SK-N-SH (cell line): ENCODE measurements around the gene TPO. TPM values are rescaled to one million over a fixed set of nuclear protein-coding genes. Genes with fewer than 3 reads are reported as not detected.

Experiments used
- CTCF ChIA-PET: fragments of 300-600, 350-600 bp; formaldehyde crosslinking; extraction: SDS; loops from one replicate; lab custom pipeline; 2021; lab: Yijun Ruan, JAX
- POLR2A ChIA-PET: fragments of 350-600 bp; sonication (Branson Sonifier 250); formaldehyde crosslinking; extraction: SDS; loops from one replicate; lab custom pipeline; 2020; ENCODE audit warnings: antibody characterized with exemption, inconsistent platforms; lab: Yijun Ruan, JAX
- DNase-seq: peaks from one replicate; pipeline ENCODE4 v3.0.0; 2012
- H2AFZ ChIP-seq: fragments of 200-600 bp; sonication (generic); 2 replicates; pipeline ENCODE4 v1.8.1; 2016; ENCODE audit warnings: antibody characterized with exemption, mild to moderate bottlenecking, low read depth
- H3F3A ChIP-seq: fragments of 200-600 bp; sonication (generic); replicated peaks from 2 replicates; pipeline ENCODE3; 2016; ENCODE audit warnings: antibody characterized with exemption, mild to moderate bottlenecking; ENCODE audit not compliant: insufficient read depth
- H3K27ac ChIP-seq, 2 experiments: fragments of 200-500 bp in 1 of 2; fragments of 200-600 bp in 1 of 2; sonication (Bioruptor generic) in 1 of 2; sonication (generic), shearing (Covaris generic) in 1 of 2; 2 replicates each; pipeline versions ENCODE4 v1.5.1 to v1.6.1; 2014 to 2016; ENCODE audit warnings: low read depth in 2 of 2, inconsistent platforms in 1 of 2, low read length in 1 of 2, mild to moderate bottlenecking in 1 of 2, mixed read lengths in 1 of 2
- H3K27me3 ChIP-seq: fragments of 200-600 bp; sonication (generic), shearing (Covaris generic); 2 replicates; pipeline ENCODE4 v1.6.1; 2016; ENCODE audit warnings: mixed run types; ENCODE audit not compliant: insufficient read depth
- H3K36me3 ChIP-seq, 2 experiments: fragments of 200-500 bp in 1 of 2; fragments of 200-600 bp in 1 of 2; sonication (Bioruptor generic) in 1 of 2; sonication (generic) in 1 of 2; replicated peaks in 1 of 2; 2 replicates each; pipeline versions ENCODE3 to v1.5.1; 2014 to 2016; ENCODE audit warnings: low read length in 1 of 2, mild to moderate bottlenecking in 1 of 2; ENCODE audit not compliant: insufficient read depth in 2 of 2, control insufficient read depth in 1 of 2
- H3K4me1 ChIP-seq, 2 experiments: fragments of 200-500 bp in 1 of 2; fragments of 200-600 bp in 1 of 2; sonication (Bioruptor generic) in 1 of 2; sonication (generic), shearing (Covaris generic) in 1 of 2; 2 replicates each; pipeline versions ENCODE4 v1.5.1 to v1.6.1; 2014 to 2016; ENCODE audit warnings: low read depth in 1 of 2, low read length in 1 of 2, mixed run types in 1 of 2; ENCODE audit not compliant: insufficient read depth in 2 of 2, control insufficient read depth in 1 of 2
- H3K4me2 ChIP-seq: fragments of 200-600 bp; sonication (generic), shearing (Covaris generic); 2 replicates; pipeline ENCODE4 v1.6.1; 2017; ENCODE audit warnings: mixed run types
- H3K4me3 ChIP-seq, 2 experiments: fragments of 200-500 bp in 1 of 2; fragments of 200-600 bp in 1 of 2; sonication (Bioruptor generic) in 1 of 2; sonication (generic), shearing (Covaris generic) in 1 of 2; 2 replicates each; pipeline versions ENCODE4 v1.5.1 to v1.8.1; 2014 to 2016; ENCODE audit warnings: low read depth in 2 of 2, inconsistent platforms in 1 of 2, low read length in 1 of 2, mild to moderate bottlenecking in 1 of 2, mixed read lengths in 1 of 2, moderate library complexity in 1 of 2
- H3K79me2 ChIP-seq: fragments of 200-600 bp; sonication (generic); 2 replicates; pipeline ENCODE4 v1.8.1; 2017; ENCODE audit warnings: mild to moderate bottlenecking; ENCODE audit not compliant: insufficient read depth
- H3K9ac ChIP-seq: fragments of 200-600 bp; sonication (generic); 2 replicates; pipeline ENCODE4 v1.6.1; 2017; ENCODE audit warnings: mixed run types
- H3K9me2 ChIP-seq: fragments of 200-600 bp; sonication (generic); 2 replicates; pipeline ENCODE4 v1.6.1; 2017; ENCODE audit warnings: mixed run types
- H3K9me3 ChIP-seq: fragments of 200-600 bp; sonication (generic); 2 replicates; pipeline ENCODE4 v1.6.1; 2017; ENCODE audit warnings: mixed run types, mild to moderate bottlenecking, moderate library complexity
- H4K20me1 ChIP-seq: fragments of 200-600 bp; sonication (generic); 2 replicates; pipeline ENCODE4 v1.6.1; 2017; ENCODE audit warnings: mild to moderate bottlenecking, mixed run types; ENCODE audit not compliant: insufficient read depth
- CHD2 ChIP-seq: fragments of 150-350 bp; IDR thresholded peaks from 2 replicates; pipeline ENCODE4 v1.6.1; 2018; ENCODE audit warnings: low read length; ENCODE audit not compliant: partially characterized antibody
- ELF1 ChIP-seq: IDR thresholded peaks from 2 replicates; pipeline ENCODE4 v1.4.0; 2012
- EP300 ChIP-seq, 2 experiments: IDR thresholded peaks; 2 replicates each; pipeline versions ENCODE4 v1.4.0 to v1.6.1; 2012; ENCODE audit warnings: borderline replicate concordance in 1 of 2, low read depth in 1 of 2, low read length in 1 of 2
- FOSL2 ChIP-seq: IDR thresholded peaks from 2 replicates; pipeline ENCODE4 v1.4.0; 2012; ENCODE audit warnings: low read depth, mild to moderate bottlenecking, moderate library complexity, borderline replicate concordance
- FOXJ3 ChIP-seq: sonication (generic); formaldehyde crosslinking; IDR thresholded peaks from 2 replicates; pipeline ENCODE4 v1.5.1; 2020; ENCODE audit warnings: mild to moderate bottlenecking, missing genetic modification reagents
- FOXM1 ChIP-seq: IDR thresholded peaks from 2 replicates; pipeline ENCODE4 v1.4.0; 2012; ENCODE audit warnings: low read depth, mild to moderate bottlenecking
- IRF3 ChIP-seq: fragments of 150-350 bp; IDR thresholded peaks from 2 replicates; pipeline ENCODE4 v1.6.1; 2016; ENCODE audit warnings: mild to moderate bottlenecking, low read depth, low read length
- MXI1 ChIP-seq: IDR thresholded peaks from 2 replicates; pipeline ENCODE4 v1.6.1; 2012; ENCODE audit warnings: mild to moderate bottlenecking, low read depth, low read length, improper control_type of control experiment
- NFIC ChIP-seq: IDR thresholded peaks from 2 replicates; pipeline ENCODE4 v1.4.0; 2012; ENCODE audit warnings: borderline replicate concordance
- PBX3 ChIP-seq: IDR thresholded peaks from 2 replicates; pipeline ENCODE4; 2012
- POLR2AphosphoS5 ChIP-seq: IDR thresholded peaks from 2 replicates; pipeline ENCODE4 v1.6.1; 2012; ENCODE audit warnings: low read depth, low read length
- RAD21 ChIP-seq: IDR thresholded peaks from 2 replicates; pipeline ENCODE4 v1.6.1; 2012; ENCODE audit warnings: mild to moderate bottlenecking, low read length
- TAF1 ChIP-seq: IDR thresholded peaks from 2 replicates; pipeline ENCODE4 v1.6.1; 2012; ENCODE audit warnings: low read depth, mild to moderate bottlenecking, low read length, moderate library complexity, borderline replicate concordance
- USF1 ChIP-seq: IDR thresholded peaks from 2 replicates; pipeline ENCODE4 v1.4.0; 2012; ENCODE audit warnings: low read depth, borderline replicate concordance
- YY1 ChIP-seq: IDR thresholded peaks from 2 replicates; pipeline ENCODE4 v1.4.0; 2012; ENCODE audit warnings: low read depth, mild to moderate bottlenecking
- WGBS: methylation state at CpG from one replicate; pipeline ENCODE4 v1.1.6; 2017; ENCODE audit warnings: low lambda C conversion rate; 5-methylcytosine and 5-hydroxymethylcytosine counted together
- polyA plus RNA-seq, 3 experiments: library from polyadenylated mRNA; depleted of rRNA; stranded (reverse); fragments of >200 nt; gene quantifications; 2 replicates each; pipeline ENCODE4 v1.2.3, GENCODE V29; 2012
- TF ChIP-seq, protein P1 (sequence below): IDR thresholded peaks from 2 replicates; pipeline ENCODE4 v1.4.0; 2012; ENCODE audit warnings: low read depth, borderline replicate concordance

The TPO gene
- polyA plus RNA-seq, 1 of the 3 experiments (the other 2 are of a cell fraction) = not detected

DNA sequence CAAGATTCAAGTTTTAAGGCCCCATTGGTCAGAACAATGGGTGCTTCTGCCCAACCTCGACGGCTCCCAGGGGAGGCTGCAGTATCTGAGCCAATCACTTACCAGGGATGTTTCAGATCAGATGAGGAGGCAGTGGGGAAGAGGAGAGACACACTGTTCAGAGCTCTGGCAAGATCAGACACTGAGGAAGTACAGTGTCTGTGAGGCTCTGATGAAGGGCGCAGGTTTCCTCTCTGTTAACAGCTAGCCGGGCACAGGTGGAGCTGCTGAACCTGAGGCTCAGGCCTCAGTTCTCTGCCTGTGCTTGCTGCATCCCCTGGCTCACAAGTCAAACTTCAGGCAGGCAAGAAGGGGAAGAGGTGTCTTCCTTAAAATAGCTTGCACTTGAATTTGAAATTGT is 69.7 kb downstream of the TPO start:
- Histone ChIP-seq H3K27ac (no peak overlapping the region), H3K79me2 (no peaks in the 10 kb centered on the region)
- TF ChIP-seq FOXM1 = no peak
- TF ChIP-seq MXI1 = no peak
- no peak for TF ChIP-seq EP300 (IDR thresholded peaks at IDR 0.05; ENCODE audit: borderline replicate concordance in 1 of 2, low read depth in 1 of 2, low read length in 1 of 2)
- no peak for TF ChIP-seq FOXJ3 (CRISPR knock-in tag)
- TF ChIP-seq NFIC = no peak
- no peak for TF ChIP-seq CHD2
- no peak for TF ChIP-seq USF1
- TF ChIP-seq, all 33 proteins: peak for 0
- H3K27me3 ChIP-seq = no peaks in the 10 kb centered on the region
- H3K4me1 ChIP-seq = no peaks in the 10 kb centered on the region
- H3K4me3 ChIP-seq = no peak overlapping the region
- WGBS = 38% methylated on average over 4 of the region's 4 CpGs
- H3F3A ChIP-seq = no peaks in the 10 kb centered on the region
- H3K4me2 ChIP-seq = no peak overlapping the region
- no peak overlapping the region for H3K9ac ChIP-seq
- no peaks in the 10 kb centered on the region for H3K36me3 ChIP-seq
- H3K9me2 ChIP-seq = no peaks in the 10 kb centered on the region
- ChIA-PET POLR2A (no interaction called here), CTCF (interaction anchor here (1.1 to 1.5 kb wide), 2 partner anchors 12 to 529 kb away, joined by 3 read pairs; no protein-coding TSS in a partner anchor)
- H3K9me3 ChIP-seq = no peaks in the 10 kb centered on the region
- no peak overlapping the region for H2AFZ ChIP-seq
- no peaks in the 10 kb centered on the region for H4K20me1 ChIP-seq
- no peak for DNase-seq

- H3K4me1 ChIP-seq = no peaks in the 10 kb centered on the region
Observed at GRCh38 chr2:1483551-1483950, 70.3 kb downstream of the TPO start.

More at GRCh38 chr2:1483551-1483950, 70.3 kb downstream of the TPO start:
- Histone ChIP-seq H3K9me3 (no peaks in the 10 kb centered on the region), H3K4me2 (no peak overlapping the region), H3K27me3 (no peaks in the 10 kb centered on the region), H3K27ac (no peak overlapping the region), H3K79me2 (no peaks in the 10 kb centered on the region), H2AFZ (no peak overlapping the region), H4K20me1 (no peaks in the 10 kb centered on the region), H3K9ac (no peak overlapping the region), H3K4me3 (no peak overlapping the region), H3F3A (no peaks in the 10 kb centered on the region), H3K36me3 (no peaks in the 10 kb centered on the region), H3K9me2 (no peaks in the 10 kb centered on the region)
- CTCF ChIA-PET = interaction anchor here (0.6 to 1.5 kb wide), 3 partner anchors 12 to 529 kb away, joined by 3 read pairs; no protein-coding TSS in a partner anchor
- TF ChIP-seq YY1 = no peak
- TF ChIP-seq IRF3 = no peak
- TF ChIP-seq, protein P1, sequence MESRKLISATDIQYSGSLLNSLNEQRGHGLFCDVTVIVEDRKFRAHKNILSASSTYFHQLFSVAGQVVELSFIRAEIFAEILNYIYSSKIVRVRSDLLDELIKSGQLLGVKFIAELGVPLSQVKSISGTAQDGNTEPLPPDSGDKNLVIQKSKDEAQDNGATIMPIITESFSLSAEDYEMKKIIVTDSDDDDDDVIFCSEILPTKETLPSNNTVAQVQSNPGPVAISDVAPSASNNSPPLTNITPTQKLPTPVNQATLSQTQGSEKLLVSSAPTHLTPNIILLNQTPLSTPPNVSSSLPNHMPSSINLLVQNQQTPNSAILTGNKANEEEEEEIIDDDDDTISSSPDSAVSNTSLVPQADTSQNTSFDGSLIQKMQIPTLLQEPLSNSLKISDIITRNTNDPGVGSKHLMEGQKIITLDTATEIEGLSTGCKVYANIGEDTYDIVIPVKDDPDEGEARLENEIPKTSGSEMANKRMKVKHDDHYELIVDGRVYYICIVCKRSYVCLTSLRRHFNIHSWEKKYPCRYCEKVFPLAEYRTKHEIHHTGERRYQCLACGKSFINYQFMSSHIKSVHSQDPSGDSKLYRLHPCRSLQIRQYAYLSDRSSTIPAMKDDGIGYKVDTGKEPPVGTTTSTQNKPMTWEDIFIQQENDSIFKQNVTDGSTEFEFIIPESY = no peak
- no peak for TF ChIP-seq ELF1
- TF ChIP-seq POLR2AphosphoS5 = no peak
- no peak for TF ChIP-seq TAF1
- no peak for TF ChIP-seq FOSL2
- no peak for TF ChIP-seq RAD21
- TF ChIP-seq PBX3 = no peak
- TF ChIP-seq FOXJ3 (CRISPR knock-in tag) = no peak
- POLR2A ChIA-PET = no interaction called here
- no peak for DNase-seq
- 25% methylated on average over 9 of the region's 9 CpGs for WGBS
